Lower leg skin (tissue), 3 donors: ENCODE measurements around the gene TTI1.

Experiments used
- POLR2A ChIP-seq, 2 donors: fragments of 450-650 bp; IDR thresholded peaks; one replicate each; pipeline ENCODE4 v1.6.1; 2016 to 2017; ENCODE audit warnings: antibody characterized with exemption in 2 of 2, mild to moderate bottlenecking in 1 of 2, moderate library complexity in 1 of 2
- TF ChIP-seq, protein P1 (sequence below), 3 donors: fragments of 450-650 bp; IDR thresholded peaks; one replicate each; pipeline ENCODE4 v1.5.1; 2016; ENCODE audit warnings: antibody characterized with exemption in 3 of 3, mild to moderate bottlenecking in 3 of 3, moderate library complexity in 2 of 3

DNA sequence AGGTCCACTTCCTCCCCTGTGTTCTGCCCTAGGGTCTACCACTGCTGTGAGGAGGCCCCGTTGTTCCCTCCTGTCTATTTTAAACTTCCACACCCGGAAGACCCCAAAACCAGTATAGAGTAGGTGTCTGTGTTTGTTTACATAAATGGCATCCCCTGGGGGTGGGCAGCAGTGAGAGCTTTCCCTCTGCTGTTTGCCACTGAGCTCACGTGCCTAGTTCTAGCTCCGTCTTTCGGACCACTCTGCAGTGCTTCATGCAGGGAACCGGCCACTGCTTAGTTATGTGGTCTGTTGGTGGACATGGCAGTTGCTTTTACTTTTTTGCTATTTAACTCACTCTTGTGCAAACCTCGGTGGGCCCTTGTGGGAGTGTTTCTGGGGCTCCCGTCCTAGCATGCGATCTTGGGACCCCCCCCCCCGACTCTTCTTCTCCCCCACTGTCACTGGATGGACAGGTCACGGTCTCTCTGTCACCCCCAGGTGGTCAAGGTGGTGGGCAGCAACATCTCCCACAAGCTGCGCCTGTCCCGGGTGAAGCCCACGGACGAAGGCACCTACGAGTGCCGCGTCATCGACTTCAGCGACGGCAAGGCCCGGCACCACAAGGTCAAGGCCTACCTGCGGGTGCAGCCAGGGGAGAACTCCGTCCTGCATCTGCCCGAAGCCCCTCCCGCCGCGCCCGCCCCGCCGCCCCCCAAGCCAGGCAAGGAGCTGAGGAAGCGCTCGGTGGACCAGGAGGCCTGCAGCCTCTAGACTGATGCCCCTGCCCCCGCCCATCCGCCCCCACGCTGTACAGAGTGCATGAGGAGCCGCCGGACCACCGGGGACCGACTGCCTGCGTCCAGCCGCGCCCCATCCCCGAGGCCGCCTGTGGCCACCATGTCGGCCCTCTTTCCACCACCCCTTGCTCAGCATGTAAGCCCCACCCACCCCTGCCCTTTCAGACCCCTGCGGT is 89.5 kb downstream of the TTI1 start:
- TF ChIP-seq, protein P1, sequence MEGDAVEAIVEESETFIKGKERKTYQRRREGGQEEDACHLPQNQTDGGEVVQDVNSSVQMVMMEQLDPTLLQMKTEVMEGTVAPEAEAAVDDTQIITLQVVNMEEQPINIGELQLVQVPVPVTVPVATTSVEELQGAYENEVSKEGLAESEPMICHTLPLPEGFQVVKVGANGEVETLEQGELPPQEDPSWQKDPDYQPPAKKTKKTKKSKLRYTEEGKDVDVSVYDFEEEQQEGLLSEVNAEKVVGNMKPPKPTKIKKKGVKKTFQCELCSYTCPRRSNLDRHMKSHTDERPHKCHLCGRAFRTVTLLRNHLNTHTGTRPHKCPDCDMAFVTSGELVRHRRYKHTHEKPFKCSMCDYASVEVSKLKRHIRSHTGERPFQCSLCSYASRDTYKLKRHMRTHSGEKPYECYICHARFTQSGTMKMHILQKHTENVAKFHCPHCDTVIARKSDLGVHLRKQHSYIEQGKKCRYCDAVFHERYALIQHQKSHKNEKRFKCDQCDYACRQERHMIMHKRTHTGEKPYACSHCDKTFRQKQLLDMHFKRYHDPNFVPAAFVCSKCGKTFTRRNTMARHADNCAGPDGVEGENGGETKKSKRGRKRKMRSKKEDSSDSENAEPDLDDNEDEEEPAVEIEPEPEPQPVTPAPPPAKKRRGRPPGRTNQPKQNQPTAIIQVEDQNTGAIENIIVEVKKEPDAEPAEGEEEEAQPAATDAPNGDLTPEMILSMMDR (IDR thresholded peaks at IDR 0.05): no peak
- no peak for TF ChIP-seq POLR2A (IDR thresholded peaks at IDR 0.05)
